ENCODE data around the gene FOXP1. TPM values are rescaled to one million over a fixed set of nuclear protein-coding genes. Genes with fewer than 3 reads are reported as not detected.
"Not testable (repeated sequence)": the region's sequence is repeated elsewhere in the genome, so short reads cannot be mapped to it uniquely, and the experiment has no call there.

FOXP1 gene
- total RNA-seq, 1 donor from 2014 or later: 74.2 TPM

- no peak for DNase-seq (ENCODE audit: low spot score)
These were observed 50.7 kb downstream of the FOXP1 start for GRCh38 chr3:71532639-71533395.

GRCh38 chr3:71530903-71531530, 52.5 kb downstream of the FOXP1 start:
- DNase-seq (ENCODE audit: low spot score): no peak

- DNase-seq (ENCODE audit: low spot score): no peak
These were observed 54.7 kb downstream of the FOXP1 start for GRCh38 chr3:71528816-71529215.

GRCh38 chr3:71526448-71526847, 57.1 kb downstream of the FOXP1 start:
- DNase-seq (ENCODE audit: low spot score): not testable (repeated sequence)

- DNase-seq (ENCODE audit: low spot score): no peak
These were observed 58.1 kb downstream of the FOXP1 start for GRCh38 chr3:71525391-71525790.

GRCh38 chr3:71524672-71525071, 58.9 kb downstream of the FOXP1 start:
- no peak for DNase-seq (ENCODE audit: low spot score)

GRCh38 chr3:71523628-71524027, 59.9 kb downstream of the FOXP1 start:
- DNase-seq (ENCODE audit: low spot score): no peak

GRCh38 chr3:71521940-71522876, 61.3 kb downstream of the FOXP1 start:
- no peak for DNase-seq (ENCODE audit: low spot score)

- no peak for DNase-seq (ENCODE audit: low spot score)
These were observed 62.5 kb downstream of the FOXP1 start for GRCh38 chr3:71521021-71521352.

- no peak for DNase-seq (ENCODE audit: low spot score)
These were observed 63.1 kb downstream of the FOXP1 start for GRCh38 chr3:71520161-71521020.

GRCh38 chr3:71518089-71518488, 65.4 kb downstream of the FOXP1 start:
- no peak for DNase-seq (ENCODE audit: low spot score)

- no peak for DNase-seq (ENCODE audit: low spot score)
These were observed 66.2 kb downstream of the FOXP1 start for GRCh38 chr3:71517271-71517791.

GRCh38 chr3:71515636-71516365, 67.7 kb downstream of the FOXP1 start:
- no peak for DNase-seq (ENCODE audit: low spot score)

- DNase-seq (ENCODE audit: low spot score): no peak
These were observed 68.9 kb downstream of the FOXP1 start for GRCh38 chr3:71514621-71515020.

- DNase-seq (ENCODE audit: low spot score): no peak
These were observed 70.0 kb downstream of the FOXP1 start for GRCh38 chr3:71513515-71513914.

- no peak for DNase-seq (ENCODE audit: low spot score)
These were observed 70.4 kb downstream of the FOXP1 start for GRCh38 chr3:71513081-71513480.

GRCh38 chr3:71512544-71512943, 71.0 kb downstream of the FOXP1 start:
- DNase-seq (ENCODE audit: low spot score): no peak

GRCh38 chr3:71512000-71512399, 71.5 kb downstream of the FOXP1 start:
- no peak for DNase-seq (ENCODE audit: low spot score)

GRCh38 chr3:71511446-71511845, 72.1 kb downstream of the FOXP1 start:
- DNase-seq (ENCODE audit: low spot score): no peak

- no peak for DNase-seq (ENCODE audit: low spot score)
These were observed 72.5 kb downstream of the FOXP1 start for GRCh38 chr3:71511037-71511436.

All from mesenteric fat pad (tissue), 1 donor.